HepG2 (cell line): Measurements from ENCODE around the gene R3HCC1L. TPM values are rescaled to one million over a fixed set of nuclear protein-coding genes. Genes with fewer than 3 reads are reported as not detected.

Experiments
- ATAC-seq: fragments of 200-7000 bp; cut with Tn5 transposase; 3 replicates; pipeline ENCODE4 v1.9.1; 2020; ENCODE audit warnings: mild to moderate bottlenecking, moderate library complexity
- BruUV-seq: library from RNA; stranded (reverse); fragments of 400-500 nt; replicated peaks from 2 replicates; lab custom pipeline; 2021; lab: Mats Ljungman, UMichigan
- CTCF ChIA-PET: fragments of 300-600 bp; formaldehyde crosslinking; extraction: SDS; loops from one replicate; lab custom pipeline; 2021; ENCODE audit warnings: low total read pairs, inconsistent platforms, low intra/inter-chr PET ratio; lab: Yijun Ruan, JAX
- POLR2A ChIA-PET: fragments of 350-600 bp; sonication (Branson Sonifier 250); formaldehyde crosslinking; loops from one replicate; lab custom pipeline; 2020; ENCODE audit warnings: antibody characterized with exemption, inconsistent platforms; lab: Yijun Ruan, JAX
- DNase-seq: peaks from one replicate; pipeline ENCODE4 v3.0.0-alpha.2; 2015; ENCODE audit warnings: low spot score
- FAIRE-seq: peaks from 3 replicates; lab custom pipeline; 2011; peaks lifted over from hg19 to GRCh38; lab: Jason Lieb, UNC
- H2AFZ ChIP-seq: one replicate; pipeline ENCODE4 v1.6.1; 2011; ENCODE audit warnings: low read length, inconsistent platforms
- H3K27ac ChIP-seq: fragments of 300-600 bp; 3 replicates; pipeline ENCODE4 v1.8.0; 2011; ENCODE audit warnings: mixed run types, mild to moderate bottlenecking, mixed read lengths, low read length, inconsistent platforms; ENCODE audit not compliant: insufficient read depth; ENCODE audit errors: extremely low read length
- H3K27me3 ChIP-seq, 2 experiments: fragments of 200-600 bp in 1 of 2; 2 replicates in 1 of 2; 3 replicates in 1 of 2; pipeline versions ENCODE4 v1.6.0 to v1.8.0; 2011; ENCODE audit warnings: low read length in 2 of 2, mild to moderate bottlenecking in 2 of 2, moderate library complexity in 2 of 2, inconsistent platforms in 1 of 2; ENCODE audit not compliant: insufficient read depth in 2 of 2, control insufficient read depth in 1 of 2
- H3K36me3 ChIP-seq, 2 experiments: fragments of 200-600 bp in 1 of 2; replicated peaks in 1 of 2; 2 replicates in 1 of 2; 3 replicates in 1 of 2; pipeline versions ENCODE4 v1.5.1 to v1.8.0; 2011; ENCODE audit warnings: low read length in 2 of 2, inconsistent platforms in 1 of 2; ENCODE audit not compliant: insufficient read depth in 2 of 2, control insufficient read depth in 1 of 2
- H3K4me1 ChIP-seq: 2 replicates; pipeline ENCODE4 v1.5.1; 2012; ENCODE audit warnings: low read length, inconsistent platforms; ENCODE audit not compliant: insufficient read depth
- H3K4me2 ChIP-seq: 2 replicates; pipeline ENCODE4 v1.6.0; 2011; ENCODE audit warnings: low read depth, low read length, inconsistent platforms
- H3K4me3 ChIP-seq, 3 experiments: fragments of 200-600 bp in 1 of 3; sonication (generic), shearing (Covaris generic) in 1 of 3; replicated peaks in 1 of 3; 2 replicates each; pipeline ENCODE4 v1.5.1; 2011 to 2016; ENCODE audit warnings: low read length in 3 of 3, inconsistent platforms in 2 of 3, low read depth in 2 of 3, mild to moderate bottlenecking in 2 of 3, control low read depth in 1 of 3, mixed read lengths in 1 of 3; ENCODE audit not compliant: insufficient read depth in 1 of 3
- H3K79me2 ChIP-seq: one replicate; pipeline ENCODE4 v1.6.1; 2011; ENCODE audit warnings: low read length, inconsistent platforms; ENCODE audit not compliant: insufficient read depth
- H3K9ac ChIP-seq: 2 replicates; pipeline ENCODE4 v1.6.0; 2011; ENCODE audit warnings: mild to moderate bottlenecking, low read depth, low read length, inconsistent platforms; ENCODE audit not compliant: insufficient read depth
- H3K9me3 ChIP-seq: 2 replicates; pipeline ENCODE4 v1.5.1; 2012; ENCODE audit warnings: mild to moderate bottlenecking, low read length
- H4K20me1 ChIP-seq: 2 replicates; pipeline ENCODE4 v1.6.0; 2011; ENCODE audit warnings: inconsistent platforms, mild to moderate bottlenecking, low read length, moderate library complexity; ENCODE audit not compliant: insufficient read depth
- CEBPZ ChIP-seq: IDR thresholded peaks from 2 replicates; pipeline ENCODE4 v1.6.1; 2012; ENCODE audit warnings: low read length, improper control_type of control experiment
- CREB1 ChIP-seq, 2 experiments: fragments of 450-650 bp in 1 of 2; IDR thresholded peaks; 2 replicates each; pipeline ENCODE4 v1.6.1; 2016 to 2017; ENCODE audit warnings: control low read depth in 1 of 2, mild to moderate bottlenecking in 1 of 2, missing compliant biosample characterization in 1 of 2, missing genetic modification characterization in 1 of 2
- DMTF1 ChIP-seq: sonication (generic); formaldehyde crosslinking; IDR thresholded peaks from 2 replicates; pipeline ENCODE4 v1.4.0; 2020; ENCODE audit warnings: mild to moderate bottlenecking, missing genetic modification reagents
- DNMT1 ChIP-seq: sonication (generic); formaldehyde crosslinking; IDR thresholded peaks from 2 replicates; pipeline ENCODE4 v1.5.1; 2020; ENCODE audit warnings: mild to moderate bottlenecking, missing genetic modification reagents
- ELF3 ChIP-seq: IDR thresholded peaks from 2 replicates; pipeline ENCODE4 v1.6.1; 2016; ENCODE audit warnings: missing genetic modification reagents, missing compliant biosample characterization
- HNF4G ChIP-seq, 2 experiments: sonication (generic) in 1 of 2; formaldehyde crosslinking in 1 of 2; IDR thresholded peaks; 2 replicates each; pipeline versions ENCODE4 v1.4.0 to v1.6.1; 2011 to 2020; ENCODE audit warnings: borderline replicate concordance in 2 of 2, low read depth in 2 of 2, mild to moderate bottlenecking in 2 of 2, low read length in 1 of 2, missing genetic modification reagents in 1 of 2, moderate library complexity in 1 of 2
- KDM5A ChIP-seq: fragments of 200-600 bp; sonication (generic); IDR thresholded peaks from 2 replicates; pipeline ENCODE4 v1.7.0; 2018; ENCODE audit warnings: antibody characterized with exemption, mild to moderate bottlenecking, low read length, borderline replicate concordance
- SMARCE1 ChIP-seq: fragments of 450-650 bp; IDR thresholded peaks from 2 replicates; pipeline ENCODE4 v1.6.1; 2017; ENCODE audit warnings: borderline replicate concordance
- SOX6 ChIP-seq, 2 experiments: fragments of 450-650 bp in 1 of 2; sonication (generic) in 1 of 2; formaldehyde crosslinking in 1 of 2; IDR thresholded peaks; 2 replicates each; pipeline versions ENCODE4 v1.4.0 to v1.6.1; 2017 to 2020; ENCODE audit warnings: antibody characterized with exemption in 1 of 2, mild to moderate bottlenecking in 1 of 2, missing genetic modification reagents in 1 of 2
- SRSF1 ChIP-seq: fragments of 200-400 bp; formaldehyde crosslinking; optimal IDR thresholded peaks from 2 replicates; pipeline ENCODE3; 2017; ENCODE audit warnings: mild to moderate bottlenecking, low read depth, low read length, moderate library complexity
- TIGD3 ChIP-seq: sonication (generic); formaldehyde crosslinking; IDR thresholded peaks from 2 replicates; pipeline ENCODE4 v1.5.1; 2020; ENCODE audit warnings: mild to moderate bottlenecking, missing genetic modification reagents, borderline replicate concordance
- TMF1 ChIP-seq: sonication (generic); formaldehyde crosslinking; IDR thresholded peaks from 2 replicates; pipeline ENCODE4 v1.8.1; 2022; ENCODE audit warnings: low read depth, missing genetic modification reagents
- ZNF773 ChIP-seq: sonication (generic); formaldehyde crosslinking; IDR thresholded peaks from 2 replicates; pipeline ENCODE4 v1.4.0; 2020; ENCODE audit warnings: missing genetic modification reagents, borderline replicate concordance
- ZSCAN5A ChIP-seq: sonication (generic); formaldehyde crosslinking; IDR thresholded peaks from 2 replicates; pipeline ENCODE4 v1.8.0; 2022; ENCODE audit warnings: mild to moderate bottlenecking, missing genetic modification reagents, borderline replicate concordance
- WGBS: methylation state at CpG from one replicate; pipeline ENCODE4 v1.1.6; 2017; ENCODE audit warnings: low lambda C conversion rate; 5-methylcytosine and 5-hydroxymethylcytosine counted together
- in situ Hi-C: cut with HindIII; loops from 2 replicates; pipeline ENCODE4 v1.10.0; 2017; ENCODE audit warnings: low pct_unique_long_range_greater_than_20kb; ENCODE audit not compliant: extremely low pct_ligation_motif_present
- intact Hi-C: fragments of 100-400 bp; cut with micrococcal nuclease; formaldehyde crosslinking; loops from one replicate; pipeline ENCODE4 v1.10.0; 2022; ENCODE audit not compliant: unreplicated experiment
- polyA plus RNA-seq, 8 experiments: library from polyadenylated mRNA; depleted of rRNA in 3 of 8; stranded (reverse) in 7 of 8; unstranded in 1 of 8; fragments of >200 nt; fragmentation: Illumina TruSeq in 4 of 8; extraction: Trizol in 4 of 8; gene quantifications; 2 replicates each; pipeline versions ENCODE4 v1.2.1 to v1.2.3, GENCODE V29; 2011 to 2016; ENCODE audit warnings: low read depth in 4 of 8, missing spikeins in 1 of 8, mixed read lengths in 1 of 8; ENCODE audit not compliant: insufficient read depth in 1 of 8
- total RNA-seq, 5 experiments: library from RNA; depleted of rRNA; stranded (reverse); fragments of >200 nt; fragmentation: Illumina TruSeq; extraction: Trizol; gene quantifications; 2 replicates each; pipeline ENCODE4 v1.2.3, GENCODE V29; 2016; ENCODE audit warnings: low read depth in 1 of 5

Gene R3HCC1L
- total and polyA plus RNA-seq, 2 of the 13 experiments (the other 11 are each of a cell fraction or from before 2014, with no cell fraction given) = 6.5 to 12.2 TPM

GRCh38 chr10:98285416-98285815 lies 151.0 kb downstream of the R3HCC1L start:
- WGBS = 20% methylated on average over 1 of the region's 2 CpGs
- Histone ChIP-seq H2AFZ (no peak overlapping the region), H4K20me1 (no peaks in the 10 kb centered on the region), H3K4me2 (no peak overlapping the region), H3K4me1 (no peaks in the 10 kb centered on the region), H3K36me3 (no peaks in the 10 kb centered on the region), H3K79me2 (no peaks in the 10 kb centered on the region), H3K27me3 (peaks cover 0 to 48% of the 10 kb centered on the region in 2 experiments; a peak in 4 of 5 replicates), H3K27ac (no peak overlapping the region), H3K9ac (no peak overlapping the region), H3K4me3 (no peak overlapping the region), H3K9me3 (no peaks in the 10 kb centered on the region)
- ATAC-seq (no peak), DNase-seq (no peak), FAIRE-seq (no peak)
- ChIA-PET POLR2A (no interaction called here), CTCF (no interaction called here)
- no TSS peak for BruUV-seq
- in situ Hi-C loops (no loop called here), intact Hi-C loops (no loop called here)
- TF ChIP-seq CEBPZ = no peak
- no peak for TF ChIP-seq SMARCE1
- no peak for TF ChIP-seq TMF1 (CRISPR knock-in tag)
- TF ChIP-seq DNMT1 (CRISPR knock-in tag) = no peak
- no peak for TF ChIP-seq KDM5A
- no peak for TF ChIP-seq SOX6 (IDR thresholded peaks at IDR 0.05)
- TF ChIP-seq SOX6 (CRISPR knock-in tag; IDR thresholded peaks at IDR 0.05) = no peak
- TF ChIP-seq ZSCAN5A = no peak
- TF ChIP-seq ELF3 = no peak
- no peak for TF ChIP-seq HNF4G (IDR thresholded peaks at IDR 0.05; ENCODE audit: borderline replicate concordance, low read depth, low read length)
- TF ChIP-seq HNF4G (CRISPR knock-in tag; IDR thresholded peaks at IDR 0.05; ENCODE audit: borderline replicate concordance, low read depth) = no peak
- TF ChIP-seq CREB1 (IDR thresholded peaks at IDR 0.05) = no peak
- TF ChIP-seq CREB1 (CRISPR knock-in tag; IDR thresholded peaks at IDR 0.05) = no peak
- no peak for TF ChIP-seq TIGD3
- TF ChIP-seq DMTF1 (CRISPR knock-in tag) = no peak
- no peak for TF ChIP-seq SRSF1
- no peak for TF ChIP-seq ZNF773
